Hematopoietic multipotent progenitor cell treated with erythropoietin and hydrocortisone succinate and interleukin-3 and kit ligand, for 8 days (in vitro differentiated cells): Measurements from ENCODE around the gene PPP1R16B.
"Not testable (repeated sequence)": the region's sequence is repeated elsewhere in the genome, so short reads cannot be mapped to it uniquely, and the experiment has no call there.

Experiments
- DNase-seq: peaks from one replicate; pipeline ENCODE4 v3.0.0-alpha.2; 2015

The PPP1R16B gene

GRCh38 chr20:38855356-38855755 lies 49.9 kb downstream of the PPP1R16B start:
- DNase-seq = no peak

- no peak for DNase-seq
These were observed 51.1 kb downstream of the PPP1R16B start for GRCh38 chr20:38856570-38856969.

- DNase-seq = no peak
These were observed 52.2 kb downstream of the PPP1R16B start for GRCh38 chr20:38857703-38858102.

GRCh38 chr20:38859070-38859690 lies 53.7 kb downstream of the PPP1R16B start:
- peak; percentile 45 for DNase-seq

- DNase-seq = not testable (repeated sequence)
These were observed 54.4 kb downstream of the PPP1R16B start for GRCh38 chr20:38859857-38860256.

GRCh38 chr20:38861071-38861401 lies 55.5 kb downstream of the PPP1R16B start:
- DNase-seq = no peak

GRCh38 chr20:38862226-38862625 lies 56.7 kb downstream of the PPP1R16B start:
- no peak for DNase-seq

GRCh38 chr20:38863024-38863851 lies 57.7 kb downstream of the PPP1R16B start:
- no peak for DNase-seq

- DNase-seq = no peak
These were observed 59.2 kb downstream of the PPP1R16B start for GRCh38 chr20:38864662-38865061.

GRCh38 chr20:38866265-38867061 lies 61.0 kb downstream of the PPP1R16B start:
- DNase-seq = no peak

GRCh38 chr20:38867062-38867359 lies 61.5 kb downstream of the PPP1R16B start:
- no peak for DNase-seq

- DNase-seq = no peak
These were observed 65.4 kb downstream of the PPP1R16B start for GRCh38 chr20:38870733-38871559.

- no peak for DNase-seq
These were observed 66.1 kb downstream of the PPP1R16B start for GRCh38 chr20:38871560-38871953.

- DNase-seq = no peak
These were observed 66.5 kb downstream of the PPP1R16B start for GRCh38 chr20:38872036-38872435.

GRCh38 chr20:38872491-38873049 lies 67.1 kb downstream of the PPP1R16B start:
- DNase-seq = no peak

- no peak for DNase-seq
These were observed 67.6 kb downstream of the PPP1R16B start for GRCh38 chr20:38873050-38873581.

- DNase-seq = no peak
These were observed 69.1 kb downstream of the PPP1R16B start for GRCh38 chr20:38874460-38875174.

GRCh38 chr20:38875175-38875993 lies 69.9 kb downstream of the PPP1R16B start:
- DNase-seq = peak; percentile 15

- DNase-seq = no peak
These were observed 72.0 kb downstream of the PPP1R16B start for GRCh38 chr20:38877483-38877882.

- DNase-seq = no peak
These were observed 73.4 kb downstream of the PPP1R16B start for GRCh38 chr20:38878866-38879265.
